ENCODE results near the gene CAMK1D.
A peak's percentile ranks its signal among the peaks of the same experiment; 100 is the strongest.
"Not testable (repeated sequence)": the region's sequence is repeated elsewhere in the genome, so short reads cannot be mapped to it uniquely, and the experiment has no call there.

CAMK1D gene

GRCh38 chr10:12847361-12847975, 498.1 kb downstream of the CAMK1D start:
- Mint-ChIP-seq H3K27me3 (peaks cover 21 to 38% of the 10 kb centered on the region in 2 donors), H3K4me1 (peaks cover 7 to 9% of the 10 kb centered on the region in 2 donors), H3K36me3 (peaks cover 0 to 3% of the 10 kb centered on the region in 2 donors), H3K4me3 (no peak overlapping the region), H3K9me3 (peaks cover 3 to 4% of the 10 kb centered on the region in 2 donors), H3K27ac (no peak overlapping the region)
- no peak for DNase-seq
- ATAC-seq (replicated peaks), result peak; percentile 31 to 43

- H3K9me3 Mint-ChIP-seq, result peaks cover 3 to 4% of the 10 kb centered on the region in 2 donors
- peaks cover 11 to 15% of the 10 kb centered on the region in 2 donors for H3K4me1 Mint-ChIP-seq
- no peak for DNase-seq
- peaks cover 21 to 38% of the 10 kb centered on the region in 2 donors for H3K27me3 Mint-ChIP-seq
- H3K4me3 Mint-ChIP-seq, result no peak overlapping the region
- no peak for ATAC-seq (replicated peaks)
- H3K36me3 Mint-ChIP-seq, result peaks cover 0 to 3% of the 10 kb centered on the region in 2 donors
- no peak overlapping the region for H3K27ac Mint-ChIP-seq
These were observed 499.3 kb downstream of the CAMK1D start for GRCh38 chr10:12848439-12849173.

- peak in 1 of 2 donors; percentile 38 for ATAC-seq (replicated peaks)
- peaks cover 25 to 41% of the 10 kb centered on the region in 2 donors for H3K27me3 Mint-ChIP-seq
- H3K4me1 Mint-ChIP-seq, result peaks cover 11 to 15% of the 10 kb centered on the region in 2 donors
- no peak overlapping the region for H3K27ac Mint-ChIP-seq
- H3K9me3 Mint-ChIP-seq, result peaks cover 3 to 4% of the 10 kb centered on the region in 2 donors
- no peak overlapping the region for H3K4me3 Mint-ChIP-seq
- peaks cover 0 to 3% of the 10 kb centered on the region in 2 donors for H3K36me3 Mint-ChIP-seq
- no peak for DNase-seq
These were observed 500.2 kb downstream of the CAMK1D start for GRCh38 chr10:12849319-12850181.

- Mint-ChIP-seq H3K27ac (no peak overlapping the region), H3K4me1 (peaks cover 11 to 15% of the 10 kb centered on the region in 2 donors), H3K4me3 (no peak overlapping the region), H3K36me3 (peaks cover 0 to 3% of the 10 kb centered on the region in 2 donors), H3K27me3 (peaks cover 20 to 28% of the 10 kb centered on the region in 2 donors), H3K9me3 (peaks cover 3 to 4% of the 10 kb centered on the region in 2 donors)
- ATAC-seq (replicated peaks) (peak; percentile 53 to 71), DNase-seq (no peak)
These were observed 503.3 kb downstream of the CAMK1D start for GRCh38 chr10:12852687-12853086.

- Mint-ChIP-seq H3K9me3 (peaks cover 3 to 5% of the 10 kb centered on the region in 2 donors), H3K27me3 (peaks cover 10 to 19% of the 10 kb centered on the region in 2 donors), H3K4me1 (peaks cover 4 to 8% of the 10 kb centered on the region in 2 donors), H3K27ac (no peak overlapping the region), H3K36me3 (peaks cover 0 to 3% of the 10 kb centered on the region in 2 donors), H3K4me3 (no peak overlapping the region)
- DNase-seq (no peak), ATAC-seq (replicated peaks) (no peak)
These were observed 505.6 kb downstream of the CAMK1D start for GRCh38 chr10:12854988-12855387.

GRCh38 chr10:12862459-12862858, 513.1 kb downstream of the CAMK1D start:
- no peak overlapping the region for H3K27ac Mint-ChIP-seq
- DNase-seq, result no peak
- peaks cover 0 to 8% of the 10 kb centered on the region in 2 donors for H3K4me1 Mint-ChIP-seq
- ATAC-seq (replicated peaks), result no peak
- H3K9me3 Mint-ChIP-seq, result peaks cover 6% of the 10 kb centered on the region in 2 donors
- no peaks in the 10 kb centered on the region for H3K36me3 Mint-ChIP-seq
- no peak overlapping the region for H3K4me3 Mint-ChIP-seq
- H3K27me3 Mint-ChIP-seq, result peaks cover 0 to 5% of the 10 kb centered on the region in 2 donors

- H3K36me3 Mint-ChIP-seq; H3K4me1 Mint-ChIP-seq; H3K27ac Mint-ChIP-seq; H3K4me3 Mint-ChIP-seq; H3K9me3 Mint-ChIP-seq; DNase-seq; ATAC-seq (replicated peaks); H3K27me3 Mint-ChIP-seq: not testable (repeated sequence)
These were observed 516.2 kb downstream of the CAMK1D start for GRCh38 chr10:12865515-12865914.

GRCh38 chr10:12868229-12868628, 518.9 kb downstream of the CAMK1D start:
- H3K4me3 Mint-ChIP-seq, result no peak overlapping the region
- H3K36me3 Mint-ChIP-seq, result no peaks in the 10 kb centered on the region
- no peaks in the 10 kb centered on the region for H3K27me3 Mint-ChIP-seq
- ATAC-seq (replicated peaks), result no peak
- no peaks in the 10 kb centered on the region for H3K9me3 Mint-ChIP-seq
- peaks cover 0 to 8% of the 10 kb centered on the region in 2 donors for H3K4me1 Mint-ChIP-seq
- H3K27ac Mint-ChIP-seq, result no peak overlapping the region
- DNase-seq, result no peak

- no peaks in the 10 kb centered on the region for H3K36me3 Mint-ChIP-seq
- ATAC-seq (replicated peaks) (no peak), DNase-seq (no peak)
- H3K9me3 Mint-ChIP-seq, result no peaks in the 10 kb centered on the region
- H3K4me3 Mint-ChIP-seq, result no peak overlapping the region
- peaks cover 0 to 3% of the 10 kb centered on the region in 2 donors for H3K27me3 Mint-ChIP-seq
- H3K4me1 Mint-ChIP-seq, result peaks cover 0 to 8% of the 10 kb centered on the region in 2 donors
- H3K27ac Mint-ChIP-seq, result no peak overlapping the region
These were observed 520.1 kb downstream of the CAMK1D start for GRCh38 chr10:12869427-12869826.

GRCh38 chr10:12872577-12872976, 523.2 kb downstream of the CAMK1D start:
- DNase-seq (no peak), ATAC-seq (replicated peaks) (no peak)
- no peaks in the 10 kb centered on the region for H3K4me1 Mint-ChIP-seq
- H3K36me3 Mint-ChIP-seq, result no peaks in the 10 kb centered on the region
- no peaks in the 10 kb centered on the region for H3K9me3 Mint-ChIP-seq
- no peak overlapping the region for H3K27ac Mint-ChIP-seq
- H3K27me3 Mint-ChIP-seq, result peaks cover 0 to 5% of the 10 kb centered on the region in 2 donors
- no peak overlapping the region for H3K4me3 Mint-ChIP-seq

- DNase-seq (no peak), ATAC-seq (replicated peaks) (no peak)
- Mint-ChIP-seq H3K4me3 (no peak overlapping the region), H3K36me3 (no peaks in the 10 kb centered on the region), H3K4me1 (no peaks in the 10 kb centered on the region), H3K27me3 (peaks cover 0 to 5% of the 10 kb centered on the region in 2 donors), H3K27ac (no peak overlapping the region), H3K9me3 (no peaks in the 10 kb centered on the region)
These were observed 523.8 kb downstream of the CAMK1D start for GRCh38 chr10:12873172-12873571.

GRCh38 chr10:12874501-12874900, 525.2 kb downstream of the CAMK1D start:
- peaks cover 0 to 5% of the 10 kb centered on the region in 2 donors for H3K27me3 Mint-ChIP-seq
- H3K36me3 Mint-ChIP-seq, result no peaks in the 10 kb centered on the region
- H3K9me3 Mint-ChIP-seq, result no peaks in the 10 kb centered on the region
- no peak overlapping the region for H3K27ac Mint-ChIP-seq
- DNase-seq, result no peak
- no peak for ATAC-seq (replicated peaks)
- no peaks in the 10 kb centered on the region for H3K4me1 Mint-ChIP-seq
- no peak overlapping the region for H3K4me3 Mint-ChIP-seq

GRCh38 chr10:12875100-12875499, 525.8 kb downstream of the CAMK1D start:
- H3K27ac Mint-ChIP-seq, result no peak overlapping the region
- DNase-seq (no peak), ATAC-seq (replicated peaks) (no peak)
- H3K36me3 Mint-ChIP-seq, result no peaks in the 10 kb centered on the region
- no peaks in the 10 kb centered on the region for H3K4me1 Mint-ChIP-seq
- H3K4me3 Mint-ChIP-seq, result no peak overlapping the region
- H3K27me3 Mint-ChIP-seq, result peaks cover 0 to 5% of the 10 kb centered on the region in 2 donors
- H3K9me3 Mint-ChIP-seq, result no peaks in the 10 kb centered on the region

- Mint-ChIP-seq H3K36me3 (no peaks in the 10 kb centered on the region), H3K4me3 (no peak overlapping the region), H3K27me3 (peaks cover 0 to 5% of the 10 kb centered on the region in 2 donors), H3K27ac (no peak overlapping the region), H3K4me1 (peaks cover 0 to 5% of the 10 kb centered on the region in 2 donors), H3K9me3 (peaks cover 0 to 3% of the 10 kb centered on the region in 2 donors)
- ATAC-seq (replicated peaks) (no peak), DNase-seq (no peak)
These were observed 526.9 kb downstream of the CAMK1D start for GRCh38 chr10:12876266-12876665.
